K562 treated with DMSO at 1 percent for 12 hours (cell line): ENCODE measurements around the gene CHRNE. TPM values are rescaled to one million over a fixed set of nuclear protein-coding genes. Genes with fewer than 3 reads are reported as not detected.

Experiments
- total RNA-seq: library from RNA; unstranded; fragments of 300-600 nt; gene quantifications from 2 replicates; pipeline ENCODE4 v1.2.3, GENCODE V29; 2022; ENCODE audit not compliant: insufficient read depth

CHRNE gene
- not detected in 2 replicates for total RNA-seq

DNA sequence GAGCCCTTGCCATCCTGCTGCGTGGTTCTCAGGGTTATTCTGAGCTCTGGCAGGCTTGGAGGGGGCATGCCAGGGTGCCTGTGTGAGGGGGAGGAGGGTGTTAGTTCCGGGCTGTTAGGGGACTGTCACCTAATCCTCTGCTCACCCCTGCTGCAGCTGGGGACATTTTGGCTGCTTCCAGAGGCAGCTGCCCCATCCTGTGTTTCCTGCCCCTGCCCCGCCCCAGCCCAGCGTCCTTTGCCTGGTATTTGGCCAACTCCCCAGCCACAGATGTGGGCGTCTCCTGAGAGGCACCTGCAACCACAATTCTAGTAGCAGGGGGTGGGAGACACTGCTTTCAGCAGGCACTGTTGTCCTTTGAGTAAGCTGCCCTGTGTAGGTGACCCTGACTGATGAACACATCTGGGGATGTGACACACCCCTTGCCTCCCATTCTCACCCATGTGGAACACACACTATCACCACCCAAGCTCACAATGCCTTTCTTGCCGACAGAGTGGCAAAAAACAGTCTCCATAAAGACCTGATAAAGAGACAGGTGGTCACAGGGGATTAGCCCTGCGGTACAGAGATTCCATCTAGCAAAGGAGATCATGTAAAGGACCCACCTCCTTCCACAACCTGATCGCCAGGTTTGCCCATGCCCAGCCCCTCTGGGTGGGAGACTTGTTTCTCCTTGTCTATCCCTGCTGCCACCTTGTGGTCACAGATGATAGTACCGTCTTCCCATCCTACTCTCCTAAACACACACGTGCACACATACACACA lies at the start of gene CHRNE:
Gene CHRNE (minus strand): TSS at position 48 of the 768 bp plus-strand sequence. CDS start 35 bp downstream, at position 13.

DNA sequence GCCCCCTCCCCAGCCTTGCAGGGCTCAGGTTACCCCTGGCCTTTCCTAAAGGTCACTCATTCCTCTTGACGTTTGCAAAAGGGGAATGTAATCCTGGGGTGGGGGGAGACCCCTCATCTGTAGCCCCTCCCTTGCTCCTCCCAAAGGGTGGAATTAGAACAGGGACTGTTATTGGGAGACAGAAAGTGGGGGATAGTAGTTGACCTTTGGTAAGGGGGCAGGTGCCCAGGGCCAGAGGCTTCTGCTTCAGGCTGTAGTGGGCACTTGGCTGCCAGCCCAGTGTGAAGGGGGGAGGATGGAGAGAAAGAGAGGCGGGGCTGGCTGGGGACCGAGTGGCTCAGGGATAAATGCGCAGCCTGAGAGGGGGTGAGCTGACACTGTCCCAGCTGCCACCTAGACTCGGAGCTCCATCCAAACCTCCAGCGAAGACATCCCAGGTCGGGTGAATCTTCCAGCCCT lies 47.9 kb upstream of the CHRNE start, which contains the start of gene ENO3:
Gene ENO3 (plus strand): TSS at position 374 of the 459 bp plus-strand sequence. CDS start 711 bp downstream, outside the sequence.

DNA sequence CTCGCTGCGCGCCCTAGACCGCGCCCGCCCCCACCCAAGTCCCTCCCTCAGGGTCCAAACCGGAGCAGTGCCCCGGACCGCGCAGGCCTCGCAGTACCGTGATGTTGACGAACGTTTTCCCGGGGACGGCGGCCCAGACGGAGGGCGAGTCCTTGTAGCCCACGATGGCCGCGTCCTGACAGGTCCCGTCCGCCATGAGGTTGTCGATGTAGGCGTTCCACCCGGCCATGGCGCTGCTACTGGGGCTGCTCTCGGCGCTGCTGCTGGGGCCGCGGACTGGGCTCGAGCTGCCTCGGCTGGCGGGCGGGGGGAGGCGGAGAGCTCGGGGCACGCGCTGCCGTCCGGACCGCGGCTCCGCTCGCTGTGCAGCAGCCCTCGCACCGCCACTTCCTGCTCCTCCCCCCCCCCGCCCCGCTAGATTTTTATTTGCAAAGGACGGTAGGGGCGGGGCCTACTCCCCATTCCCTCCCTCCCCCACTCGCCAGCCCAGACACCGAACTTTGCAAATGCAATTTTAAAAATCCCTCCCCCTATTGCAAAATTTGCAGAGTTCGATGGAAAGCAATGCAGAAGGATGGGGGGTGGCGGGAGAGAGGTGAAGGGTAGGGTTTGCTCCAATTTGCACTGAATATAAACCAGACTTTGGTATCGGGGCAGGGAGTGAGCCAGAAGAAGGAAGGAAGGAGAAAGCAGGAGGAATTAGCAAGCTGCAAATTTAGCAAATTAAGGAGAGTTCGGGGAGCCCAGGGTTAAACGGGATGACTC lies 45.5 kb upstream of the CHRNE start, which contains the start of gene PFN1:
Gene PFN1 (minus strand): TSS at position 365 of the 765 bp plus-strand sequence. CDS start 136 bp downstream, at position 229.

DNA sequence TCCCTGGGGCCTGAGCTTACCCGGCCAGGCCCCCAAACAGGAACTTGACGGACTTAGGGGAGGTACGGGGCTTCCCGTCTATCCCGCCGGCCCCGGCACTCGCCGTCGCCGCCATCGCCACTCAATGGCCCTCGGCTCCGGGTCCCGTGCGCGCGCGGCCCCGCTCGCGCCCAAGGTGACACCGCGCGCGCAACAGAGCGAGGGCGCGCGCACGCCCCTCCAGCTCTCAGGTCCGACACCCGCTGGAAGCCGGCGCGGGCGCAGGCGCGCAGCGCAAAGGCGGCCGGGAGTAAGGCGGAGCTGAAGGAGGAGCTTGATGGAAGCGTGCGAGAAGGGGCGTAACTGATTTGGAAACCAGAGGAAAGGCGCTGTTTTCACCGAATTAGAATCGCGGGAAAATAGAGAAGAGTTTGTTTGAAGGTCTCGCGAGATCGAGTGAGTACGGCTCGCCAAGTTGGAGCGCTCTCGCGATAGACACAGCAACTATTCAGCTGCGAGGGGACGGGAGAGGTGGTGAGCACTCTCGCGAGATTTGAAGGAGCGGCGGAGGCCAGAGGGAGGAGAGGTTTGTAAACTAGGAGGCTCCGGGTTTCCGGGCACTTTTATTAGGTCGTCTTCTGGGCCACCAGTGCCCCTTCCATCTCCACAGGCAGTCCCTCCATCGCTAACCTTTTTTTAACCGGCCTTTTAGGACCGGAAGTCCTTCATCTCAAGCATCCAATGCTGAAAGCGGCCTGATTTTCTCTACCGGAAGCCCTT lies 37.1 kb upstream of the CHRNE start, which contains the start of the genes RNF167 and SLC25A11:
Gene RNF167 (plus strand): TSS at position 473 of the 759 bp plus-strand sequence. CDS start 642 bp downstream, outside the sequence.
Gene SLC25A11 (minus strand): TSS at position 251 of the 759 bp plus-strand sequence. CDS start 136 bp downstream, at position 115.

DNA sequence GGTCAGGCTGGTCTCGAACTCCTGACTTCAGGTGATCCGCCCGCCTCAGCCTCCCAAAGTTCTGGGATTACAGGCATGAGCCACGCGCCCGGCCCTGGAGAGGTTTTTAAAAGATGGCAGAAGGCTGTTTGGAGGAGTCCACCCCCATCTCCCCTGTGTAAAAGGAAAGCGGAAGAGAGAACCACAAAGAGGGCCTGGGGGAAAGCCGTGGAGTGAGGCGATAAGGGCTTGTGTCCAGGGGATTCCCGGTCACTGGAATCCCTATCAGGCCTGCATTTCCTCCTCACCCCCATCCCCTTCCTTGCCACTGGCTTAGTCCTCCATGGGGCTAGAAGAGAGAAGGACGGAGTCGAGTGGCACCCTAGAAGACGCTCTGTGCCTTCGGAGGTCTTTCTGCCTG lies 29.1 kb upstream of the CHRNE start, which contains the start of gene GP1BA:
Gene GP1BA (plus strand): TSS at position 315 of the 400 bp plus-strand sequence. CDS start 328 bp downstream, outside the sequence.

DNA sequence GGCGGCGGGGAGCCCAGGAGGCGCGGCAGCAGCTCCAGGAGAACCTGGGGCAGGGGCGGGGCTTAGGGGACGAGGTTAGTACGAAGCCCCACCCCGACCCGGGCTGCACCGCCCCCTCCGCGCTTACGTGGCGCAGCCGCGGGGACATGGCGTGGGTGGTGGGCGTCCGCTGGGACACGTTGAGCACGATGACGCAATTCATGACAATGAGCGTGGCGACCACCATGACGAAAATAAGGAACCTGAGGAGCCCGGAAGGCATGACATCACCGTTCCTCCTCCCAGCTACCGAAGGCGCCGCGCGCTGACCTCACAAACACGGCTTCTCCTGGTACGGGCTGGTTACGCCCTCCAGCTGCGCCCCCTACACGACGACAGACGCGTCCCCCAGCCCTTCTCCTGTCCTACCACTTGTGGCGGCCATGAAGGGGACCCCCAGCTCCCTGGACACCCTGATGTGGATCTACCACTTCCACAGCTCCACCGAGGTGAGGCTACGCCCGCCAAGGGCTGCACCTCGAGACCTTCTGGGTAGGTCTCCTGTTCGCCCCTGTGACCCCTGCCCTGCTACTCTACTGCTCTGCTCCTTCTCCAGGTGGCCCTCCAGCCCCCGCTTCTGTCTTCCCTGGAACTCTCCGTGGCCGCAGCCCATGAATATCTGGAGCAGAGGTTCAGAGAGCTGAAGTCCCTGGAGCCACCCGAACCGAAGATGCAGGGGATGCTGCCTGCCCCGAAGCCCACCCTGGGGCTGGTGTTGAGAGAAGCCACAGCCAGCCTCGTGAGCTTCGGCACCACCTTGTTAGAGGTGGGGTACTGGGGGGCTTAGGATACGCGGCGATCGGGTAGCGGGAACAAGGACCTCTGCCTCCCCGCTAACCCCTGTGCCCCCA lies 3.3 kb downstream of the CHRNE start, which contains the start of gene C17orf107:
Gene C17orf107 (plus strand): TSS at position 196 of the 890 bp plus-strand sequence. CDS start 227 bp downstream, at position 423.

Other genes starting within 250 kb of the CHRNE start
- 27.5 and 53.1 TPM in 2 replicates for gene PELP1, start 199.0 kb downstream of the CHRNE start, total RNA-seq
- 16.6 and 23.4 TPM in 2 replicates for gene ARRB2, start 192.5 kb downstream of the CHRNE start, total RNA-seq
- 6.8 and 7.9 TPM in 2 replicates for gene MED11, start 171.7 kb downstream of the CHRNE start, total RNA-seq
- not detected in 2 replicates for gene ZMYND15, start 163.3 kb downstream of the CHRNE start, total RNA-seq
- 0.85 TPM in 1 of 2 replicates, not detected in the other for gene CXCL16, start 163.2 kb downstream of the CHRNE start, total RNA-seq
- not detected in 2 replicates for gene TM4SF5, start 131.2 kb downstream of the CHRNE start, total RNA-seq
- gene VMO1, start 116.7 kb downstream of the CHRNE start, total RNA-seq: not detected in 2 replicates
- gene GLTPD2, start 114.1 kb downstream of the CHRNE start, total RNA-seq: 1.0 and 1.7 TPM in 2 replicates
- gene PSMB6, start 106.9 kb downstream of the CHRNE start, total RNA-seq: 171 and 204 TPM in 2 replicates
- 10.0 and 10.2 TPM in 2 replicates for gene PLD2, start 95.9 kb downstream of the CHRNE start, total RNA-seq
- 11.8 and 28.5 TPM in 2 replicates for gene MINK1, start 69.8 kb downstream of the CHRNE start, total RNA-seq
- gene C17orf107, start 3.6 kb downstream of the CHRNE start, total RNA-seq: 0.31 TPM in 1 of 2 replicates, not detected in the other
- gene GP1BA, start 29.2 kb upstream of the CHRNE start, total RNA-seq: 1.9 TPM in 1 of 2 replicates, not detected in the other
- gene SLC25A11, start 36.9 kb upstream of the CHRNE start, total RNA-seq: 56.3 and 66.0 TPM in 2 replicates
- 44.1 and 44.9 TPM in 2 replicates for gene RNF167, start 37.2 kb upstream of the CHRNE start, total RNA-seq
- 500 and 571 TPM in 2 replicates for gene PFN1, start 45.4 kb upstream of the CHRNE start, total RNA-seq
- gene ENO3, start 48.0 kb upstream of the CHRNE start, total RNA-seq: 11.9 and 14.1 TPM in 2 replicates
- gene SPAG7, start 64.7 kb upstream of the CHRNE start, total RNA-seq: 39.6 and 41.2 TPM in 2 replicates
- 15.5 and 24.6 TPM in 2 replicates for gene CAMTA2, start 84.6 kb upstream of the CHRNE start, total RNA-seq
- gene INCA1, start 94.4 kb upstream of the CHRNE start, total RNA-seq: not detected in 2 replicates
- gene KIF1C, start 94.9 kb upstream of the CHRNE start, total RNA-seq: 8.6 and 14.7 TPM in 2 replicates
- gene SLC52A1, start 132.3 kb upstream of the CHRNE start, total RNA-seq: not detected in 2 replicates
- not detected in 2 replicates for gene ZFP3, start 175.4 kb upstream of the CHRNE start, total RNA-seq
- 5.3 and 10.8 TPM in 2 replicates for gene ZNF232, start 208.8 kb upstream of the CHRNE start, total RNA-seq
- not detected in 2 replicates for gene USP6, start 212.9 kb upstream of the CHRNE start, total RNA-seq